ENCODE measurements around the gene HRH4. TPM values are rescaled to one million over a fixed set of nuclear protein-coding genes. Genes with fewer than 3 reads are reported as not detected.

HRH4 gene
- not detected in 2 replicates for polyA plus RNA-seq (2012; rRNA removed)
- not detected in 2 replicates for polyA plus RNA-seq (2012; cell fraction: cytosol; rRNA removed)
- polyA plus RNA-seq (2012; cell fraction: nucleus; rRNA removed): 0.02 TPM in 1 of 2 replicates, not detected in the other

- 57% methylated on average over 1 of the region's 1 CpG for WGBS (ENCODE audit: low lambda C conversion rate)
- H3K9me3 ChIP-seq: no peaks in the 10 kb centered on the region
- H3K79me2 ChIP-seq (ENCODE audit: insufficient read depth): no peaks in the 10 kb centered on the region
- ChIA-PET CTCF (interaction anchor here (0.9 to 1.4 kb wide), 3 partner anchors 27 to 534 kb away, joined by 3 read pairs; no protein-coding TSS in a partner anchor), POLR2A (no interaction called here)
- H3F3A ChIP-seq (replicated peaks; ENCODE audit: insufficient read depth): no peaks in the 10 kb centered on the region
- H3K36me3 ChIP-seq (replicated peaks in 1 of 2; ENCODE audit: control insufficient read depth in 1 of 2, insufficient read depth in 2 of 2, low read length in 1 of 2): peaks cover 0 to 3% of the 10 kb centered on the region in 2 experiments
- no peak within 1 kb of the TSS for H3K4me3 ChIP-seq (ENCODE audit: low read depth in 2 of 2, low read length in 1 of 2)
- no peaks in the 10 kb centered on the region for H3K27me3 ChIP-seq (ENCODE audit: insufficient read depth)
- H2AFZ ChIP-seq (ENCODE audit: low read depth): no peak within 1 kb of the TSS
- H3K9me2 ChIP-seq: no peaks in the 10 kb centered on the region
- H4K20me1 ChIP-seq (ENCODE audit: insufficient read depth): no peaks in the 10 kb centered on the region
- no peak for DNase-seq
- H3K27ac ChIP-seq (ENCODE audit: low read depth in 2 of 2, low read length in 1 of 2): no peak within 1 kb of the TSS
- H3K9ac ChIP-seq: no peak within 1 kb of the TSS
- no peak within 1 kb of the TSS for H3K4me2 ChIP-seq
- H3K4me1 ChIP-seq (ENCODE audit: control insufficient read depth in 1 of 2, insufficient read depth in 2 of 2, low read depth in 1 of 2, low read length in 1 of 2): no peaks in the 10 kb centered on the region; a peak in 1 of 4 replicates
- TF ChIP-seq NFIC (IDR thresholded peaks at IDR 0.05; ENCODE audit: borderline replicate concordance) (no peak), YY1 (IDR thresholded peaks at IDR 0.05; ENCODE audit: low read depth) (no peak), USF2 (IDR thresholded peaks at IDR 0.05; ENCODE audit: borderline replicate concordance, low read depth, low read length) (no peak), IRF3 (IDR thresholded peaks at IDR 0.05; ENCODE audit: low read depth, low read length) (no peak), MEF2A (IDR thresholded peaks at IDR 0.05; ENCODE audit: borderline replicate concordance, low read depth) (no peak), GATA2 (CRISPR knock-in tag; IDR thresholded peaks at IDR 0.05) (no peak), PBX3 (IDR thresholded peaks at IDR 0.05) (no peak), TCF12 (IDR thresholded peaks at IDR 0.05) (no peak), ELF1 (IDR thresholded peaks at IDR 0.05) (no peak), USF1 (IDR thresholded peaks at IDR 0.05; ENCODE audit: borderline replicate concordance, low read depth) (no peak), EZH2phosphoT487 (IDR thresholded peaks at IDR 0.05; ENCODE audit: borderline replicate concordance, low read depth) (no peak), FOXM1 (IDR thresholded peaks at IDR 0.05; ENCODE audit: low read depth) (no peak), FOXJ3 (CRISPR knock-in tag; IDR thresholded peaks at IDR 0.05) (no peak), SMC3 (IDR thresholded peaks at IDR 0.05; ENCODE audit: low read depth, low read length) (no peak), MXI1 (IDR thresholded peaks at IDR 0.05; ENCODE audit: low read depth, low read length) (no peak), RCOR1 (IDR thresholded peaks at IDR 0.05; ENCODE audit: low read length) (no peak), TAF1 (IDR thresholded peaks at IDR 0.05; ENCODE audit: borderline replicate concordance, low read depth, low read length) (no peak), JUND (IDR thresholded peaks at IDR 0.05) (no peak)
These were observed at the start of gene HRH4 for GRCh38 chr18:24460388-24460787. Gene HRH4, plus strand, starts transcription at chr18:24460637. Its CDS starts 92 bp downstream, at chr18:24460729.
